Parathyroid adenoma (tissue), 2 donors: ENCODE results near the gene CENPVL1.
"Not testable (repeated sequence)": the region's sequence is repeated elsewhere in the genome, so short reads cannot be mapped to it uniquely, and the experiment has no call there.

Source experiments
- H2AFZ ChIP-seq: fragments of 300-600 bp; sonication (generic); one replicate; pipeline ENCODE4 v1.7.0; 2017; ENCODE audit warnings: antibody characterized with exemption, mild to moderate bottlenecking
- H3K27ac ChIP-seq: fragments of 300-600 bp; sonication (generic); one replicate; pipeline ENCODE4 v1.7.0; 2017
- H3K27me3 ChIP-seq: fragments of 300-600 bp; sonication (generic); one replicate; pipeline ENCODE4 v1.7.0; 2017; ENCODE audit warnings: low read length; ENCODE audit not compliant: control insufficient read depth, insufficient read depth
- H3K36me3 ChIP-seq: fragments of 300-600 bp; sonication (generic); one replicate; pipeline ENCODE4 v1.7.0; 2017; ENCODE audit warnings: low read length; ENCODE audit not compliant: control insufficient read depth, insufficient read depth
- H3K4me1 ChIP-seq: fragments of 300-600 bp; sonication (generic); one replicate; pipeline ENCODE4 v1.7.0; 2017; ENCODE audit warnings: control low read depth
- H3K4me2 ChIP-seq: fragments of 300-600 bp; sonication (generic); one replicate; pipeline ENCODE4 v1.7.0; 2017; ENCODE audit warnings: low read length
- H3K4me3 ChIP-seq: fragments of 300-600 bp; sonication (generic); one replicate; pipeline ENCODE4 v1.7.0; 2017; ENCODE audit warnings: low read depth, low read length
- H3K79me2 ChIP-seq: fragments of 300-600 bp; sonication (generic); one replicate; pipeline ENCODE4 v1.7.0; 2017; ENCODE audit warnings: control low read depth
- H3K9ac ChIP-seq: fragments of 300-600 bp; sonication (generic); one replicate; pipeline ENCODE4 v1.7.0; 2017; ENCODE audit warnings: mild to moderate bottlenecking
- H3K9me3 ChIP-seq: fragments of 300-600 bp; sonication (generic); one replicate; pipeline ENCODE4 v1.7.0; 2017; ENCODE audit warnings: low read length; ENCODE audit not compliant: control insufficient read depth
- TF ChIP-seq, protein P1 (sequence below): fragments of 300-600 bp; sonication (generic); IDR thresholded peaks from one replicate; pipeline ENCODE4 v1.7.0; 2017; ENCODE audit warnings: antibody characterized with exemption, mild to moderate bottlenecking
- donor health status: primary hyperparathyroidism.

The CENPVL1 gene

GRCh38 chrX:51697397-51697796 is 12.9 kb upstream of the CENPVL1 start:
- Histone ChIP-seq H3K27ac (no peak overlapping the region), H3K9me3 (no peaks in the 10 kb centered on the region), H3K4me1 (no peaks in the 10 kb centered on the region), H3K4me2 (no peak overlapping the region), H2AFZ (no peak overlapping the region), H3K4me3 (no peak overlapping the region), H3K27me3 (no peaks in the 10 kb centered on the region), H3K79me2 (no peaks in the 10 kb centered on the region), H3K36me3 (no peaks in the 10 kb centered on the region), H3K9ac (no peak overlapping the region)
- TF ChIP-seq, protein P1, sequence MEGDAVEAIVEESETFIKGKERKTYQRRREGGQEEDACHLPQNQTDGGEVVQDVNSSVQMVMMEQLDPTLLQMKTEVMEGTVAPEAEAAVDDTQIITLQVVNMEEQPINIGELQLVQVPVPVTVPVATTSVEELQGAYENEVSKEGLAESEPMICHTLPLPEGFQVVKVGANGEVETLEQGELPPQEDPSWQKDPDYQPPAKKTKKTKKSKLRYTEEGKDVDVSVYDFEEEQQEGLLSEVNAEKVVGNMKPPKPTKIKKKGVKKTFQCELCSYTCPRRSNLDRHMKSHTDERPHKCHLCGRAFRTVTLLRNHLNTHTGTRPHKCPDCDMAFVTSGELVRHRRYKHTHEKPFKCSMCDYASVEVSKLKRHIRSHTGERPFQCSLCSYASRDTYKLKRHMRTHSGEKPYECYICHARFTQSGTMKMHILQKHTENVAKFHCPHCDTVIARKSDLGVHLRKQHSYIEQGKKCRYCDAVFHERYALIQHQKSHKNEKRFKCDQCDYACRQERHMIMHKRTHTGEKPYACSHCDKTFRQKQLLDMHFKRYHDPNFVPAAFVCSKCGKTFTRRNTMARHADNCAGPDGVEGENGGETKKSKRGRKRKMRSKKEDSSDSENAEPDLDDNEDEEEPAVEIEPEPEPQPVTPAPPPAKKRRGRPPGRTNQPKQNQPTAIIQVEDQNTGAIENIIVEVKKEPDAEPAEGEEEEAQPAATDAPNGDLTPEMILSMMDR, result no peak

- not testable (repeated sequence) for H2AFZ ChIP-seq, H3K4me2 ChIP-seq, H3K79me2 ChIP-seq, H3K27ac ChIP-seq, H3K9me3 ChIP-seq, H3K36me3 ChIP-seq, H3K4me3 ChIP-seq, H3K27me3 ChIP-seq, H3K4me1 ChIP-seq, H3K9ac ChIP-seq
Observed at GRCh38 chrX:51712943-51713647, 2.8 kb downstream of the CENPVL1 start.

- Histone ChIP-seq H3K9me3 (no peaks in the 10 kb centered on the region), H3K79me2 (no peaks in the 10 kb centered on the region), H2AFZ (no peak overlapping the region), H3K27ac (no peak overlapping the region), H3K4me3 (no peak overlapping the region), H3K4me1 (no peaks in the 10 kb centered on the region), H3K9ac (no peak overlapping the region), H3K27me3 (no peaks in the 10 kb centered on the region), H3K36me3 (no peaks in the 10 kb centered on the region), H3K4me2 (no peak overlapping the region)
- TF ChIP-seq, protein P1, result no peak
Observed at GRCh38 chrX:51728202-51728601, 17.9 kb downstream of the CENPVL1 start.

DNA sequence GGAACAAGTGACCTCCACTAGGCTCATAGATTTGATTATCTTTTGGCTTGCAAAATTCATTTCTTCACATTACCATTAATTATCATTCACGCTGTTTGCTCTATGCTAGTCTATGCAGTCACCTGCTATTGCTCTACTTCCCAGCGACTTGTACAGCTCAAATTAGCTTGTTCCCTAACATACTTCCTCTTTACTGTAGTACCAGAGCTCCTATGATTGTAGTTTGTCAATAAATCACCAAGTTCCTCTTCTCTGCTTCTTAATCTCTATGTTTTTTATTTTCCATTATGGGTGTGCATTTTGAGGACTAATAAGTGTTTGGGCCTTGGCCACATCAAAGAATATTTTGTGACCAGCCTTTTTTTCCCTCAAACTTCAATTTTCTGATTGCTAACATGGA is 26.8 kb downstream of the CENPVL1 start:
- TF ChIP-seq, protein P1, result no peak
- Histone ChIP-seq H3K4me1 (no peaks in the 10 kb centered on the region), H3K9me3 (no peaks in the 10 kb centered on the region), H3K79me2 (no peaks in the 10 kb centered on the region), H3K27ac (no peak overlapping the region), H3K4me2 (no peak overlapping the region), H3K4me3 (no peak overlapping the region), H3K9ac (no peak overlapping the region), H2AFZ (no peak overlapping the region), H3K27me3 (no peaks in the 10 kb centered on the region), H3K36me3 (no peaks in the 10 kb centered on the region)

- peak overlapping the region; percentile 52 for H3K4me2 ChIP-seq
- no peaks in the 10 kb centered on the region for H3K27me3 ChIP-seq
- H3K9ac ChIP-seq, result no peak overlapping the region
- no peak overlapping the region for H3K27ac ChIP-seq
- H3K4me1 ChIP-seq, result no peaks in the 10 kb centered on the region
- no peaks in the 10 kb centered on the region for H3K79me2 ChIP-seq
- H3K36me3 ChIP-seq, result no peaks in the 10 kb centered on the region
- TF ChIP-seq, protein P1, result no peak
- H2AFZ ChIP-seq, result peak overlapping the region; percentile 89
- no peak overlapping the region for H3K4me3 ChIP-seq
- H3K9me3 ChIP-seq, result no peaks in the 10 kb centered on the region
Observed at GRCh38 chrX:51742586-51742985, 32.3 kb downstream of the CENPVL1 start.
